HG02885 (cell line): ENCODE data around the gene CCT8L2.
"Not testable (repeated sequence)": the region's sequence is repeated elsewhere in the genome, so short reads cannot be mapped to it uniquely, and the experiment has no call there.

Experiments
- ATAC-seq: cut with Tn5 transposase; IDR thresholded peaks from one replicate; pipeline ENCODE4 v1.9.1; 2021; ENCODE audit warnings: mild to moderate bottlenecking; ENCODE audit not compliant: unreplicated experiment, poor library complexity

CCT8L2 gene

DNA sequence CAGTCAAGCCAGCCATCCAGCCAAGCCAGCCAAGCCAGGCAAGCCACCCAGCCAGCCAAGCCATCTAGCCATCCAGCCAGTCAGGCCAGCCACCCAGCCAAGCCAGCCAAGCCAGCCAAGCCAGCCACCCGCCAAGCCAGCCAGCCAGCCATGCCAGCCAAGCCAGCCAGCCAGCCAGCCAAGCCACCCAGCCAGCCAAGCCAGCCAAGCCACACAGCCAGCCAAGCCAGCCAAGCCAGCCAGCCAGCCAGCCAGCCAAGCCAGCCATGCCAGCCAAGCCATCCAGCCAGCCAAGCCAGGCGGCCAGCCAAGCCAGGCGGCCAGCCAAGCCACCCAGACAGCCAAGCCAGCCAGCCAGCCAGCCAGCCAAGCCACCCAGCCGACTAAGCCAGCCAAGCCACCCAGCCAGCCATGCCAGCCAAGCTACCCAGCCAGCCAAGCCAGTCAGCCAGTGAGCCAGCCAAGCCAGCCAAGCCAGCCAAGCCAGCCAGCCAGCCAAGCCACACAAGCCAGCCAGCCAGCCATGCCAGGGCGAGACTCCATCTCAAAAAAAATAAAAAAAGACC lies 31.4 kb downstream of the CCT8L2 start:
- ATAC-seq = not testable (repeated sequence)

DNA sequence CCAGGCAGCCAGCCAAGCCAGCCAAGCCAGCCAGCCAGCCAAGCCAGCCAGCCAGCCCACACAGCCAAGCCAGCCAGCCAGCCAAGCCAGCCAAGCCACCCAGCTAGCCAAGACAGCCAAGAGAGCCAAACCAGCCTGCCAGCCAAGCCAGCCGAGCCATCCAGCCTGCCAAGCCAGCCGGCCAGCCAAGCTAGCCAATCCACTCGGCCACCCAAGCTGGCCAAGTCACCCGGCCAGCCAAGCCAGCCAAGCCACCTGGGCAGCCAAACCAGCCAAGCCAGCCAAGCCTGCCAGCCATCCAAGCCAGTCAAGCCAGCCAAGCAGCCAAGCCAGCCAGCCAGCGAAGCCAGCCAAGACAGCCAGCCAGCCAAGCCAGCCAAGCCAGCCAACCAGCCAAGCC lies 32.0 kb downstream of the CCT8L2 start:
- ATAC-seq = not testable (repeated sequence)

DNA sequence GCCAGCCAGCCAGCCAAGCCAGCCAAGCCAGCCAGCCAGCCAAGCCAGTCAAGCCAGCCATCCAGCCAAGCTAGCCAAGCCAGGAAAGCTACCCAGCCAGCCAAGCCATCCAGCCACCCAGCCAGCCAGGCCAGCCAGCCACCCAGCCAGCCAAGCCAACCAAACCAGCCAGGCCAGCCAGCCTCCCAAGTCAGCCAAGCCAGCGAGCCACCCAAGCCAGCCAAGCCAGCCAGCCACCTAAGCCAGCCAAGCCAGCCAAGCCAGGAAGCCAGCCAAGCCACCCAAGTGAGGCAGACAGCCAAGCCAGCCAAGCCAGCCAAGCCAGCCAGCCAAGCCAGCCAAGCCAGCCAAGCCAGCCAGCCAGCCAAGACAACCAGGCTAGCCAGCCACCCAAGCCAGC lies 32.6 kb downstream of the CCT8L2 start:
- ATAC-seq = not testable (repeated sequence)

DNA sequence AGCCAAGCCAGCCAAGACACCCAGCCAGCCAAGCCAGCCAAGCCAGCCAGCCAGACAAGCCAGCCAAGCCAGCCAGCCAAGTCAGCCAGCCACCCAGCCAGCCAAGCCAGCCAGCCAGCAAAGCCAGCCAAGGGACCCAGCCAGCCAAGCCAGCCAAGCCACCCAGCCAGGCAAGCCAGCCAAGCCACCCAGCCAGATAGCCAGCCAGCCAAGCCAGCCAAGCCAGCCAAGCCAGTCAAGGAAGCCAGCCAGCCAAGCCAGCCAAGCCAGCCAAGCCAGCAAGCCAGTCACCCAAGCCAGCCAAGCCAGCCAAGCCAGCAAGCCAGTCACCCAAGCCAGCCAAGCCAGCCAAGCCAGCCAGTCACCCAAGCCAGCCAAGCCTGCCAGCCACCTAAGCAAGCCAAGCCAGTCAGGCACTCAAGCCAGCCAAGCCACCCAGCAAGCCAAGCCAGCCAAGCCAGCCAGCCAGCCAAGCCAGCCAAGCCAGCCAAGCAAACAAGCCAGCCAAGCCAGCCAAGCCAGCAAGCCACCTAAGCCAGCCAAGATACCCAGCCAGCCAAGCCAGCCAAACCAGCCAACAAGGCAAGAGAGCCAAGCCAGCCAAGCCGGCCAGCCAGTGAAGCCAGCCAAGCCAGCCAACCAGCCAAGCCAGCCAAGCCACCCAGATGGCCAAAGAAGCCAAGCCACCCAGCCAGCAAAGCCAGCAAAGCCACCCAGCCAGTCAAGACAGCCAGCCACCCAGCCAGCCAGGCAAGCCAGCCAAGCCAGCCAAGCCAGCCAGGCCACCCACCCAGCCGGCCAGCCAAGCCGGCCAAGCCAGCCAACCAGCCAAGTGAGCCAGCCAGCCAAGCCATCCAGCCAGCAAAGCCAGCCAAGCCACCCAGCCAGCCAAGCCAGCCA lies 33.3 kb downstream of the CCT8L2 start:
- no peak for ATAC-seq

DNA sequence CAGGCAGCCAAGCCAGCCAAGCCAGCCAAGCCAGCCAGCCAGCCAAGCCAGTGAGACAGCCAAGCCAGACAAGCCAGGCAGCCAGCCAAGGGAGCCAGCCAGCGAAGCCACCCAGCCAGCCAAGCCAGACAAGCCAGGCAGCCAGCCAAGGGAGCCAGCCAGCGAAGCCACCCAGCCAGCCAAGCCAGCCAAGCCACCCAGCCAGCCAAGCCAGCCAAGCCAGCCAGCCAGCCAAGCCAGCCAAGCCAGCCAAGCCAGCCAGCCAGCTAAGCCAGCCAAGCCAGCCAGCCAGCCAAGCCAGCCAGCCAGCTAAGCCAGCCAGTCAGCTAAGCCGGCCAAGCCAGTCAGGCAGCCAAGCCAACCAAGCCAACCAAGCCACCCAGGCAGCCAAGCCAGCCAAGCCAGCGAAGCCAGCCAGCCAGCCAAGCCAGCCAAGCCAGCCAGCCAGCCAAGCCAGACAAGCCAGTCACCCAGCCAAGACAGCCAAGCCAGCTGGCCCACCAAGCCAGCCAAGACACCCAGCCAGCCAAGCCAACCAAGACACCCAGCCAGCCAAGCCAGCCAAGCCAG lies 34.1 kb downstream of the CCT8L2 start:
- not testable (repeated sequence) for ATAC-seq

DNA sequence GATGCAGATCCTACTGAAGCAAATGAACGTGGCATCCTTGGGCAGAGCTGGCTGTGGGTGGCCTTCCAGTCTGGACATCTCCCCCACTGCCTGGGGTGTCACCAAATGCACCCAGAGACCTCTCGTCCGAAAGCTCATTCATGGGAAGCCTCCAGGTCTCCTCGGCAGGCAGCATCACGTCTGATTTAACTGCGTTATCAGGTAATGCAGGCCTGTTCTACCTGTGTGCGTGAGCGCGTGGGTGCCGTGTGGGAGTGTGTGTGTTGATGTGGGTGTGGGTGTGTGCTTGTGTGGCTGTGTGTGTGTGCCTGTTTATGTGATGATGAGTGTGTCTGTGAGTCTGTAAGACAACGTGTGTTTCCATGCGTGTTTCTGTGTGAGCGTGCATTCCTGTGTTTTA lies 35.1 kb downstream of the CCT8L2 start:
- not testable (repeated sequence) for ATAC-seq

DNA sequence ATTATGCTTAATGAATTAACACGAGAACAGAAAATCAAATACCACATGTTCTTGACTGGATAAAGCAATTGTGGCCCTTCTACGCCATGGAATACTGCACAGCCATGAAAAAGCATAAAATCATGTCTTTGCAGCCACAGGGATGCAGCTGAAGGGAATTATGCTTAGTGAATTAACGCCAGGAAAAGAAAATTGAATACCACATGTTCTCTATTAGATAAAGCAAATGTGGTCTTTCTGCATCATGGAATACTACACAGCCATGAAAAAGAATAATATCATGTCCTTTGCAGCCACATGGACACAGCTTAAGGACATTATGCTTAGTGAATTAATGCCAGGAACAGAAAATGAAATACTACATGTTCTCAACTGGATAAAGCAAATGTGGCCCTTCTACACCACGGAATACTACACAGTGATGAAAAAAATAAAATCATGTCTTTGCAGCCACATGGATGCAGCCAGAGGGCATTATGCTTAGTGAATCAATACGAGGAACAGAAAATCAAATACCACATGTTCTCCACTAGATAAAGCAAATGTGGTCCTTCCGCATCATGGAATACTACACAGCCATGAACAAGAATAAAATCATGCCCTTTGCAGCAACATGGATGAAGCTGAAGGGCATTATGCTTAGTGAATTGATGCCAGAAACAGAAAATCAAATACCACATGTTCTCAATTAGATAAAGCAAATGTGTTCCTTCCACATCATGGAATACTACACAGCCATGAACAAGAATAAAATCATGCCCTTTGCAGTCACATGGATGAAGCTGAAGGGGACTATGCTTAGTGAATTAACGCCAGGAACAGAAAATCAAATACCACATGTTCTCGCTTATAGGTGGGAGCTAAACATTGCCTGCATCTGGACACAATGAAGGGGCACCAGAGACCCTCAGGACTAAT lies 37.3 kb downstream of the CCT8L2 start:
- not testable (repeated sequence) for ATAC-seq

DNA sequence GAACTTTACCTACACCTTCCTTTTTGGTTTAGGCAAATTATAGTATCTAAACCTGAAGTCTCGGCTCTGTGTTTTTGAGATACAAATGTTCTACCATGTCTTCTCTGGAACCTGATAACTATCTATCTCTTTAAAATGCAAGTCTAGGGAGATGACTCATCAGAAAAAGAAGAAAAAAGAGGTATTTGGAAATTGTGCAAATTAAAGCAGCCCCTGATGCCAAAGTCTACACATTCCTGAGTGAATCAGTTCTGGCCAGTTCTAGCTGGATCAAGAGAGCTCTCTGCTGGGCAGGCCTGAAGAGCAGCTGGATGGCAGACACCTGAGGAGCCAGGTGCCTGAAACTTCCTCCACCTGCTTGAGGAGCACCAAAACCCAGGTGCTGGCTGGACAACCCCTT lies 49.3 kb downstream of the CCT8L2 start:
- ATAC-seq = not testable (repeated sequence)
